ENCODE results near the gene TXNIP. TPM values are rescaled to one million over a fixed set of nuclear protein-coding genes. Genes with fewer than 3 reads are reported as not detected.

TXNIP gene
- total RNA-seq, 1 donor from 2014 or later: 129 TPM

- no peak for DNase-seq (ENCODE audit: low spot score in 2 of 2, unreplicated experiment in 2 of 2)
- H3K9me3 Mint-ChIP-seq: no peaks in the 10 kb centered on the region
- H3K4me1 Mint-ChIP-seq: no peaks in the 10 kb centered on the region
- TF ChIP-seq, protein P1, sequence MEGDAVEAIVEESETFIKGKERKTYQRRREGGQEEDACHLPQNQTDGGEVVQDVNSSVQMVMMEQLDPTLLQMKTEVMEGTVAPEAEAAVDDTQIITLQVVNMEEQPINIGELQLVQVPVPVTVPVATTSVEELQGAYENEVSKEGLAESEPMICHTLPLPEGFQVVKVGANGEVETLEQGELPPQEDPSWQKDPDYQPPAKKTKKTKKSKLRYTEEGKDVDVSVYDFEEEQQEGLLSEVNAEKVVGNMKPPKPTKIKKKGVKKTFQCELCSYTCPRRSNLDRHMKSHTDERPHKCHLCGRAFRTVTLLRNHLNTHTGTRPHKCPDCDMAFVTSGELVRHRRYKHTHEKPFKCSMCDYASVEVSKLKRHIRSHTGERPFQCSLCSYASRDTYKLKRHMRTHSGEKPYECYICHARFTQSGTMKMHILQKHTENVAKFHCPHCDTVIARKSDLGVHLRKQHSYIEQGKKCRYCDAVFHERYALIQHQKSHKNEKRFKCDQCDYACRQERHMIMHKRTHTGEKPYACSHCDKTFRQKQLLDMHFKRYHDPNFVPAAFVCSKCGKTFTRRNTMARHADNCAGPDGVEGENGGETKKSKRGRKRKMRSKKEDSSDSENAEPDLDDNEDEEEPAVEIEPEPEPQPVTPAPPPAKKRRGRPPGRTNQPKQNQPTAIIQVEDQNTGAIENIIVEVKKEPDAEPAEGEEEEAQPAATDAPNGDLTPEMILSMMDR (IDR thresholded peaks at IDR 0.05; ENCODE audit: unreplicated experiment): no peak
- no peak overlapping the region for H3K27ac Mint-ChIP-seq
- H3K36me3 Mint-ChIP-seq: no peaks in the 10 kb centered on the region
- H3K27me3 Mint-ChIP-seq (ENCODE audit: low read depth): no peaks in the 10 kb centered on the region
- H3K4me3 Mint-ChIP-seq: no peak overlapping the region
These were observed 21.2 kb downstream of the TXNIP start for GRCh38 chr1:145975216-145975615.

GRCh38 chr1:145974721-145975120 lies 21.7 kb downstream of the TXNIP start:
- DNase-seq (ENCODE audit: low spot score in 2 of 2, unreplicated experiment in 2 of 2): no peak
- H3K9me3 Mint-ChIP-seq: no peaks in the 10 kb centered on the region
- no peak overlapping the region for H3K4me3 Mint-ChIP-seq
- no peak overlapping the region for H3K27ac Mint-ChIP-seq
- no peaks in the 10 kb centered on the region for H3K4me1 Mint-ChIP-seq
- TF ChIP-seq, protein P1 (IDR thresholded peaks at IDR 0.05; ENCODE audit: unreplicated experiment): no peak
- H3K36me3 Mint-ChIP-seq: no peaks in the 10 kb centered on the region
- no peaks in the 10 kb centered on the region for H3K27me3 Mint-ChIP-seq (ENCODE audit: low read depth)

- no peak for DNase-seq (ENCODE audit: low spot score in 2 of 2, unreplicated experiment in 2 of 2)
- TF ChIP-seq, protein P1 (IDR thresholded peaks at IDR 0.05; ENCODE audit: unreplicated experiment): no peak
- no peak overlapping the region for H3K27ac Mint-ChIP-seq
These were observed 23.8 kb downstream of the TXNIP start for GRCh38 chr1:145972580-145972979.

DNA sequence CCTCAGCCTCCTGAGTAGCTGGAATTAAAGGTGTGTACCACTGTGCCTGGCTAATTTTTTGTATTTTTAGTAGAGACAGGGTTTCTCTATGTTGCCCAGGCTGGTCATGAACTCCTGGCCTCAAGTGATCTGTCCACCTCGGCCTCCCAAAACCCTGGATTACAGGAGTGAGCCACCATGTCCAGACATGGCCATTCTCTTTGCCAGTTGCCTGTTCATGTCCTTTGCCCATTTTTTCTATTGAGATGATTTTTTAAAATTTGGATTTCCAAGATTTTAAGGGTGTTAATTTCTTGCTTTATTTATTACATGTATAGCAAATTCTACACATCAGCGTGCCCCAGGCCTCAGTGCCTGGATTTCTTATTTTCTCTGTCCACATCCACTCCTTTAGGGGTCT lies 29.1 kb downstream of the TXNIP start:
- TF ChIP-seq, protein P1 (IDR thresholded peaks at IDR 0.05; ENCODE audit: unreplicated experiment): no peak
- Mint-ChIP-seq H3K4me3 (no peak overlapping the region), H3K4me1 (peaks cover 23% of the 10 kb centered on the region), H3K9me3 (peaks cover 8% of the 10 kb centered on the region), H3K27me3 (ENCODE audit: low read depth) (peaks cover 6% of the 10 kb centered on the region), H3K36me3 (peaks cover 5% of the 10 kb centered on the region), H3K27ac (no peak overlapping the region)
- no peak for DNase-seq (ENCODE audit: low spot score in 2 of 2, unreplicated experiment in 2 of 2)

More at GRCh38 chr1:145972580-145972979, 23.8 kb downstream of the TXNIP start:
- no peaks in the 10 kb centered on the region for H3K4me1 Mint-ChIP-seq
- H3K9me3 Mint-ChIP-seq: peaks cover 5% of the 10 kb centered on the region
- H3K4me3 Mint-ChIP-seq: no peak overlapping the region
- H3K36me3 Mint-ChIP-seq: peaks cover 4% of the 10 kb centered on the region
- H3K27me3 Mint-ChIP-seq (ENCODE audit: low read depth): no peaks in the 10 kb centered on the region

- Mint-ChIP-seq H3K4me1 (peaks cover 39% of the 10 kb centered on the region), H3K4me3 (peak overlapping the region; percentile 84), H3K9me3 (peaks cover 8% of the 10 kb centered on the region), H3K27ac (peak overlapping the region; percentile 82), H3K27me3 (ENCODE audit: low read depth) (peaks cover 26% of the 10 kb centered on the region), H3K36me3 (peaks cover 5% of the 10 kb centered on the region)
- TF ChIP-seq, protein P1 (IDR thresholded peaks at IDR 0.05; ENCODE audit: unreplicated experiment): no peak
- DNase-seq (ENCODE audit: low spot score in 2 of 2, unreplicated experiment in 2 of 2): no peak
These were observed 31.1 kb downstream of the TXNIP start for GRCh38 chr1:145965119-145965744.

All from mesothelial cell of epicardium (in vitro differentiated cells).